ENCODE results near the gene ALDOA. TPM values are rescaled to one million over a fixed set of nuclear protein-coding genes. Genes with fewer than 3 reads are reported as not detected.

The ALDOA gene
- total and polyA plus RNA-seq, 9 of the 15 experiments (the other 6 are each of a cell fraction or from before 2014, with no cell fraction given): 311 to 2,224 (median 1,293) TPM

DNA sequence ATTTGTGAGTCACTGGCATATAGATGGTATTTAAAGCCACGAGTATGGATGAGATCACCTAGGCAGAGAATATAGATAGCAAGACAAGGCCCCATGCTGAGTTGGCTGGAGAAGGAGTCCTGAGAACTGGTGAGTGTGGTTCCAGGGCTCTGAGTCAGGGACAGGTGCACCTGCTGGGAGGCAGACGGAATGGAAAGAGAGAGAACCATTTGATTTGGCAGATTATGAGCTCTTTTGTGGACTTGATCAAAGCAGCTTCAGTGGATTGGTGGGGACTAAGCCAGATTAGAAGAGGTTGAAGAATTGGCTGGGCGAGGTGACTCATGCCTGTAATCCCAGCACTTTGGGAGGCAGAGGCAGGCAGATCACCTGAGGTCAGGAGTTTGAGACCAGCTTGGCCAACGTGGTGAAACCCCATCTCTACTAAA lies 46.8 kb upstream of the ALDOA start:
- H3K79me2 ChIP-seq (ENCODE audit: control insufficient read depth, insufficient read depth, low read length): no peaks in the 10 kb centered on the region; the same call in 2 of the 3 replicates
- peaks cover 0 to 13% of the 10 kb centered on the region in 2 experiments; a peak in 3 of 5 replicates for H3K27me3 ChIP-seq (ENCODE audit: control insufficient read depth in 2 of 2, insufficient read depth in 2 of 2, low read length in 2 of 2)
- no TSS peak for BruUV-seq (replicated peaks)
- no peak overlapping the region for H3K9ac ChIP-seq (ENCODE audit: insufficient read depth in 1 of 2, low read depth in 2 of 2, low read length in 2 of 2)
- ATAC-seq (no peak), DNase-seq (ENCODE audit: extremely low read depth in 1 of 4, low spot score in 3 of 4) (no peak), FAIRE-seq (no peak)
- H2AFZ ChIP-seq (ENCODE audit: low read depth, low read length): no peak overlapping the region
- intact Hi-C loops (cut with micrococcal nuclease): no loop called here
- H3K4me3 ChIP-seq: no peak overlapping the region
- ChIA-PET CTCF (ENCODE audit: low intra/inter-chr PET ratio) (no interaction called here), POLR2A (interaction anchor here (0.8 kb wide), 1 partner anchor 320 kb away, joined by 3 read pairs; no protein-coding TSS in a partner anchor)
- H3K4me2 ChIP-seq (ENCODE audit: insufficient read depth, low read length): no peak overlapping the region
- WGBS (ENCODE audit: insufficient coverage, low coverage, missing lambda C conversion rate): 2% methylated on average over 3 of the region's 4 CpGs
- H3K36me3 ChIP-seq (ENCODE audit: control insufficient read depth, insufficient read depth, low read length): no peaks in the 10 kb centered on the region
- in situ Hi-C loops (cut with MboI): no loop called here
- H3K4me1 ChIP-seq (replicated peaks in 1 of 2; ENCODE audit: control insufficient read depth in 2 of 2, insufficient read depth in 2 of 2, low read length in 2 of 2): peaks cover 0 to 11% of the 10 kb centered on the region in 2 experiments; a peak in 3 of 5 replicates
- no peak overlapping the region for H3K27ac ChIP-seq (ENCODE audit: extremely low read depth, low read depth, low read length)
- TF ChIP-seq, protein P1, sequence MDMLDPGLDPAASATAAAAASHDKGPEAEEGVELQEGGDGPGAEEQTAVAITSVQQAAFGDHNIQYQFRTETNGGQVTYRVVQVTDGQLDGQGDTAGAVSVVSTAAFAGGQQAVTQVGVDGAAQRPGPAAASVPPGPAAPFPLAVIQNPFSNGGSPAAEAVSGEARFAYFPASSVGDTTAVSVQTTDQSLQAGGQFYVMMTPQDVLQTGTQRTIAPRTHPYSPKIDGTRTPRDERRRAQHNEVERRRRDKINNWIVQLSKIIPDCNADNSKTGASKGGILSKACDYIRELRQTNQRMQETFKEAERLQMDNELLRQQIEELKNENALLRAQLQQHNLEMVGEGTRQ (CRISPR knock-in tag; IDR thresholded peaks at IDR 0.05): no peak
- TF ChIP-seq JUN (IDR thresholded peaks at IDR 0.05; ENCODE audit: borderline replicate concordance, low read depth, low read length) (0 out of 2 replicates have a peak, but pooled peaks have one; percentile 13), JUN (CRISPR knock-in tag; IDR thresholded peaks at IDR 0.05; ENCODE audit: borderline replicate concordance) (no peak), ATF3 (IDR thresholded peaks at IDR 0.05) (peak; percentile 69), ATF3 (CRISPR knock-in tag; conservative IDR thresholded peaks at IDR 0.05) (no peak), PHF21A (IDR thresholded peaks at IDR 0.05; ENCODE audit: borderline replicate concordance, low read depth) (no peak), FOSL1 (tag; conservative IDR thresholded peaks at IDR 0.05) (0 out of 2 replicates have a peak, but pooled peaks have one; percentile 33), ZEB2 (IDR thresholded peaks at IDR 0.05) (peak; percentile 40; the same call in 1 of the 2 replicates)
- H3K9me3 ChIP-seq (replicated peaks; ENCODE audit: control insufficient read depth, insufficient read depth, low read depth, low read length): no peaks in the 10 kb centered on the region
- H3K9me1 ChIP-seq (ENCODE audit: control insufficient read depth, insufficient read depth, low read length): no peaks in the 10 kb centered on the region
- peaks cover 3% of the 10 kb centered on the region; the same call in 1 of the 2 replicates for H4K20me1 ChIP-seq (replicated peaks; ENCODE audit: control insufficient read depth, insufficient read depth, low read length)

Data from K562 (cell line).